ENCODE data around the gene CAT. TPM values are rescaled to one million over a fixed set of nuclear protein-coding genes. Genes with fewer than 3 reads are reported as not detected.

The CAT gene
- total RNA-seq, 1 donor from 2014 or later: 73.6 TPM

GRCh38 chr11:34473603-34474169, 35.0 kb downstream of the CAT start:
- Histone ChIP-seq H3K4me1 (ENCODE audit: control insufficient read depth in 3 of 3, insufficient read depth in 3 of 3, low read length in 3 of 3) (peaks cover 3 to 9% (median 5%) of the 10 kb centered on the region in 3 donors), H3K9ac (ENCODE audit: low read depth in 1 of 3, low read length in 3 of 3) (no peak overlapping the region), H3K4me3 (ENCODE audit: low read length in 3 of 3) (no peak overlapping the region), H3K27ac (ENCODE audit: low read depth, low read length) (peak overlapping the region; percentile 41), H3K9me3 (ENCODE audit: control insufficient read depth in 3 of 3, low read length in 3 of 3) (no peaks in the 10 kb centered on the region), H3K27me3 (ENCODE audit: control insufficient read depth in 3 of 3, insufficient read depth in 3 of 3, low read length in 3 of 3) (no peaks in the 10 kb centered on the region), H3K36me3 (ENCODE audit: control insufficient read depth in 3 of 3, insufficient read depth in 3 of 3, low read length in 3 of 3) (peaks cover 32 to 43% (median 40%) of the 10 kb centered on the region in 3 donors)

- H3K27me3 ChIP-seq (ENCODE audit: control insufficient read depth in 3 of 3, insufficient read depth in 3 of 3, low read length in 3 of 3): no peaks in the 10 kb centered on the region
- no peak overlapping the region for H3K9ac ChIP-seq (ENCODE audit: low read depth in 1 of 3, low read length in 3 of 3)
- H3K9me3 ChIP-seq (ENCODE audit: control insufficient read depth in 3 of 3, low read length in 3 of 3): no peaks in the 10 kb centered on the region
- peaks cover 15 to 23% (median 22%) of the 10 kb centered on the region in 3 donors for H3K36me3 ChIP-seq (ENCODE audit: control insufficient read depth in 3 of 3, insufficient read depth in 3 of 3, low read length in 3 of 3)
- no peak overlapping the region for H3K27ac ChIP-seq (ENCODE audit: low read depth, low read length)
- H3K4me1 ChIP-seq (ENCODE audit: control insufficient read depth in 3 of 3, insufficient read depth in 3 of 3, low read length in 3 of 3): peaks cover 8 to 15% (median 12%) of the 10 kb centered on the region in 3 donors
- H3K4me3 ChIP-seq (ENCODE audit: low read length in 3 of 3): no peak overlapping the region
Measured at GRCh38 chr11:34475656-34476055, 36.9 kb downstream of the CAT start.

- peaks cover 8 to 15% (median 12%) of the 10 kb centered on the region in 3 donors for H3K4me1 ChIP-seq (ENCODE audit: control insufficient read depth in 3 of 3, insufficient read depth in 3 of 3, low read length in 3 of 3)
- H3K9me3 ChIP-seq (ENCODE audit: control insufficient read depth in 3 of 3, low read length in 3 of 3): no peaks in the 10 kb centered on the region
- no peak overlapping the region for H3K4me3 ChIP-seq (ENCODE audit: low read length in 3 of 3)
- no peaks in the 10 kb centered on the region for H3K27me3 ChIP-seq (ENCODE audit: control insufficient read depth in 3 of 3, insufficient read depth in 3 of 3, low read length in 3 of 3)
- no peak overlapping the region for H3K9ac ChIP-seq (ENCODE audit: low read depth in 1 of 3, low read length in 3 of 3)
- peaks cover 8 to 13% (median 10%) of the 10 kb centered on the region in 3 donors for H3K36me3 ChIP-seq (ENCODE audit: control insufficient read depth in 3 of 3, insufficient read depth in 3 of 3, low read length in 3 of 3)
- H3K27ac ChIP-seq (ENCODE audit: low read depth, low read length): no peak overlapping the region
Measured at GRCh38 chr11:34476849-34477248, 38.1 kb downstream of the CAT start.

GRCh38 chr11:34478845-34479663, 40.3 kb downstream of the CAT start:
- no peak overlapping the region for H3K4me3 ChIP-seq (ENCODE audit: low read length in 3 of 3)
- no peak overlapping the region for H3K27ac ChIP-seq (ENCODE audit: low read depth, low read length)
- H3K9me3 ChIP-seq (ENCODE audit: control insufficient read depth in 3 of 3, low read length in 3 of 3): no peaks in the 10 kb centered on the region
- peaks cover 8 to 15% (median 12%) of the 10 kb centered on the region in 3 donors for H3K4me1 ChIP-seq (ENCODE audit: control insufficient read depth in 3 of 3, insufficient read depth in 3 of 3, low read length in 3 of 3)
- no peaks in the 10 kb centered on the region for H3K36me3 ChIP-seq (ENCODE audit: control insufficient read depth in 3 of 3, insufficient read depth in 3 of 3, low read length in 3 of 3)
- no peaks in the 10 kb centered on the region for H3K27me3 ChIP-seq (ENCODE audit: control insufficient read depth in 3 of 3, insufficient read depth in 3 of 3, low read length in 3 of 3)
- no peak overlapping the region for H3K9ac ChIP-seq (ENCODE audit: low read depth in 1 of 3, low read length in 3 of 3)

- no peaks in the 10 kb centered on the region for H3K9me3 ChIP-seq (ENCODE audit: control insufficient read depth in 3 of 3, low read length in 3 of 3)
- no peak overlapping the region for H3K9ac ChIP-seq (ENCODE audit: low read depth in 1 of 3, low read length in 3 of 3)
Measured at GRCh38 chr11:34480314-34480713, 41.6 kb downstream of the CAT start.

GRCh38 chr11:34481307-34481706, 42.6 kb downstream of the CAT start:
- peaks cover 0 to 4% (median 0%) of the 10 kb centered on the region in 3 donors for H3K27me3 ChIP-seq (ENCODE audit: control insufficient read depth in 3 of 3, insufficient read depth in 3 of 3, low read length in 3 of 3)
- H3K4me1 ChIP-seq (ENCODE audit: control insufficient read depth in 3 of 3, insufficient read depth in 3 of 3, low read length in 3 of 3): peaks cover 3 to 9% (median 6%) of the 10 kb centered on the region in 3 donors
- H3K9me3 ChIP-seq (ENCODE audit: control insufficient read depth in 3 of 3, low read length in 3 of 3): no peaks in the 10 kb centered on the region
- H3K27ac ChIP-seq (ENCODE audit: low read depth, low read length): no peak overlapping the region
- H3K4me3 ChIP-seq (ENCODE audit: low read length in 3 of 3): no peak overlapping the region
- H3K9ac ChIP-seq (ENCODE audit: low read depth in 1 of 3, low read length in 3 of 3): no peak overlapping the region
- H3K36me3 ChIP-seq (ENCODE audit: control insufficient read depth in 3 of 3, insufficient read depth in 3 of 3, low read length in 3 of 3): no peaks in the 10 kb centered on the region

More at GRCh38 chr11:34480314-34480713, 41.6 kb downstream of the CAT start:
- Histone ChIP-seq H3K4me1 (ENCODE audit: control insufficient read depth in 3 of 3, insufficient read depth in 3 of 3, low read length in 3 of 3) (peaks cover 3 to 12% (median 9%) of the 10 kb centered on the region in 3 donors), H3K36me3 (ENCODE audit: control insufficient read depth in 3 of 3, insufficient read depth in 3 of 3, low read length in 3 of 3) (no peaks in the 10 kb centered on the region), H3K27me3 (ENCODE audit: control insufficient read depth in 3 of 3, insufficient read depth in 3 of 3, low read length in 3 of 3) (peaks cover 0 to 4% (median 0%) of the 10 kb centered on the region in 3 donors), H3K4me3 (ENCODE audit: low read length in 3 of 3) (no peak overlapping the region), H3K27ac (ENCODE audit: low read depth, low read length) (no peak overlapping the region)

- Histone ChIP-seq H3K4me1 (ENCODE audit: control insufficient read depth in 3 of 3, insufficient read depth in 3 of 3, low read length in 3 of 3) (peaks cover 3 to 9% (median 6%) of the 10 kb centered on the region in 3 donors), H3K9ac (ENCODE audit: low read depth in 1 of 3, low read length in 3 of 3) (no peak overlapping the region), H3K4me3 (ENCODE audit: low read length in 3 of 3) (no peak overlapping the region), H3K36me3 (ENCODE audit: control insufficient read depth in 3 of 3, insufficient read depth in 3 of 3, low read length in 3 of 3) (no peaks in the 10 kb centered on the region), H3K27me3 (ENCODE audit: control insufficient read depth in 3 of 3, insufficient read depth in 3 of 3, low read length in 3 of 3) (peaks cover 0 to 4% (median 0%) of the 10 kb centered on the region in 3 donors), H3K27ac (ENCODE audit: low read depth, low read length) (no peak overlapping the region), H3K9me3 (ENCODE audit: control insufficient read depth in 3 of 3, low read length in 3 of 3) (no peaks in the 10 kb centered on the region)
Measured at GRCh38 chr11:34483106-34483874, 44.6 kb downstream of the CAT start.

GRCh38 chr11:34487430-34487829, 48.7 kb downstream of the CAT start:
- H3K9ac ChIP-seq (ENCODE audit: low read depth in 1 of 3, low read length in 3 of 3): no peak overlapping the region
- H3K27me3 ChIP-seq (ENCODE audit: control insufficient read depth in 3 of 3, insufficient read depth in 3 of 3, low read length in 3 of 3): peaks cover 0 to 4% (median 0%) of the 10 kb centered on the region in 3 donors
- no peaks in the 10 kb centered on the region for H3K4me1 ChIP-seq (ENCODE audit: control insufficient read depth in 3 of 3, insufficient read depth in 3 of 3, low read length in 3 of 3)
- no peaks in the 10 kb centered on the region for H3K36me3 ChIP-seq (ENCODE audit: control insufficient read depth in 3 of 3, insufficient read depth in 3 of 3, low read length in 3 of 3)
- no peaks in the 10 kb centered on the region for H3K9me3 ChIP-seq (ENCODE audit: control insufficient read depth in 3 of 3, low read length in 3 of 3)
- no peak overlapping the region for H3K4me3 ChIP-seq (ENCODE audit: low read length in 3 of 3)
- no peak overlapping the region for H3K27ac ChIP-seq (ENCODE audit: low read depth, low read length)

GRCh38 chr11:34488855-34489557, 50.3 kb downstream of the CAT start:
- H3K4me1 ChIP-seq (ENCODE audit: control insufficient read depth in 3 of 3, insufficient read depth in 3 of 3, low read length in 3 of 3): no peaks in the 10 kb centered on the region
- H3K9me3 ChIP-seq (ENCODE audit: control insufficient read depth in 3 of 3, low read length in 3 of 3): no peaks in the 10 kb centered on the region
- no peaks in the 10 kb centered on the region for H3K36me3 ChIP-seq (ENCODE audit: control insufficient read depth in 3 of 3, insufficient read depth in 3 of 3, low read length in 3 of 3)
- peaks cover 0 to 6% (median 0%) of the 10 kb centered on the region in 3 donors for H3K27me3 ChIP-seq (ENCODE audit: control insufficient read depth in 3 of 3, insufficient read depth in 3 of 3, low read length in 3 of 3)
- H3K27ac ChIP-seq (ENCODE audit: low read depth, low read length): no peak overlapping the region
- no peak overlapping the region for H3K4me3 ChIP-seq (ENCODE audit: low read length in 3 of 3)
- H3K9ac ChIP-seq (ENCODE audit: low read depth in 1 of 3, low read length in 3 of 3): no peak overlapping the region

Measured in skeletal muscle tissue (tissue), 4 donors.